ENCODE results near the gene SLC28A1. TPM values are rescaled to one million over a fixed set of nuclear protein-coding genes. Genes with fewer than 3 reads are reported as not detected.

SLC28A1 gene
- total RNA-seq, 1 experiment from 2014 or later: not detected

GRCh38 chr15:84951736-84952135, 67.3 kb downstream of the SLC28A1 start:
- no peak overlapping the region for H3K27ac ChIP-seq (ENCODE audit: low read depth, low read length)
- H3K9me3 ChIP-seq (ENCODE audit: control insufficient read depth in 1 of 2, insufficient read depth in 1 of 2, low read depth in 1 of 2, low read length in 2 of 2): no peaks in the 10 kb centered on the region
- ATAC-seq: no peak
- no peak overlapping the region for H3K4me2 ChIP-seq (ENCODE audit: low read length)
- H3K9ac ChIP-seq (ENCODE audit: low read length): no peak overlapping the region
- peaks cover 5 to 20% of the 10 kb centered on the region in 2 experiments; a peak in 3 of 4 replicates for H3K4me1 ChIP-seq (ENCODE audit: control insufficient read depth in 1 of 2, insufficient read depth in 2 of 2, low read length in 2 of 2)
- no peaks in the 10 kb centered on the region for H3K9me2 ChIP-seq (ENCODE audit: insufficient read depth)
- ChIA-PET POLR2A (no interaction called here), CTCF (no interaction called here), RAD21 (ENCODE audit: low non-redundant PET in 1 of 2, low total read pairs in 2 of 2, uncharacterized antibody in 2 of 2, unreplicated experiment in 2 of 2) (no interaction called here)
- no peaks in the 10 kb centered on the region for H4K20me1 ChIP-seq (ENCODE audit: insufficient read depth)
- H2AFZ ChIP-seq (ENCODE audit: low read depth, low read length, poor library complexity, severe bottlenecking): no peak overlapping the region
- no TSS peak for BruUV-seq (replicated peaks)
- H3K79me2 ChIP-seq (ENCODE audit: insufficient read depth, low read length): no peaks in the 10 kb centered on the region
- no peaks in the 10 kb centered on the region for H3K27me3 ChIP-seq (ENCODE audit: insufficient read depth, low read length)
- no peak for DNase-seq (ENCODE audit: low read depth, low spot score)
- TF ChIP-seq ZNF274 (IDR thresholded peaks at IDR 0.05; ENCODE audit: low read depth, low read length): no peak
- no peak for TF ChIP-seq POLR2AphosphoS5 (IDR thresholded peaks at IDR 0.05; ENCODE audit: low read depth, low read length)
- no peak for TF ChIP-seq CBX3 (IDR thresholded peaks at IDR 0.05; ENCODE audit: low read depth)
- no peak for TF ChIP-seq REST (IDR thresholded peaks at IDR 0.05; ENCODE audit: low read depth)
- TF ChIP-seq EZH2 (IDR thresholded peaks at IDR 0.05): no peak
- TF ChIP-seq SP1 (IDR thresholded peaks at IDR 0.05; ENCODE audit: low read depth): no peak
- TF ChIP-seq MAX (IDR thresholded peaks at IDR 0.05): no peak
- no peak for TF ChIP-seq POLR2A (IDR thresholded peaks at IDR 0.05; ENCODE audit: borderline replicate concordance, extremely low read depth, insufficient read depth, insufficient read length)
- no peak for TF ChIP-seq ATF3 (IDR thresholded peaks at IDR 0.05)
- TF ChIP-seq FOSL1 (IDR thresholded peaks at IDR 0.05; ENCODE audit: low read depth): no peak
- no peak for TF ChIP-seq ZFX (IDR thresholded peaks at IDR 0.05)
- TF ChIP-seq EGR1 (IDR thresholded peaks at IDR 0.05; ENCODE audit: low read depth): no peak
- no peak for TF ChIP-seq JUND (IDR thresholded peaks at IDR 0.05)
- no peak for TF ChIP-seq EZH2phosphoT487 (IDR thresholded peaks at IDR 0.05; ENCODE audit: borderline replicate concordance)
- no peak for TF ChIP-seq ELF1 (IDR thresholded peaks at IDR 0.05; ENCODE audit: borderline replicate concordance, low read depth)
- TF ChIP-seq CEBPB (IDR thresholded peaks at IDR 0.05; ENCODE audit: low read depth): no peak
- TF ChIP-seq TCF7L2 (IDR thresholded peaks at IDR 0.05; ENCODE audit: borderline replicate concordance, extremely low read depth, insufficient read depth, insufficient read length): no peak
- no peak for TF ChIP-seq SIN3A (IDR thresholded peaks at IDR 0.05; ENCODE audit: low read depth)
- no peak for TF ChIP-seq ZBTB33 (IDR thresholded peaks at IDR 0.05; ENCODE audit: extremely low read depth, insufficient replicate concordance, low read length)
- intact Hi-C loops (cut with micrococcal nuclease): no loop called here
- no peak overlapping the region for H3K4me3 ChIP-seq (replicated peaks in 1 of 2; ENCODE audit: low read depth in 1 of 2, low read length in 2 of 2)
- no peaks in the 10 kb centered on the region for H3K36me3 ChIP-seq (ENCODE audit: control insufficient read depth in 1 of 2, insufficient read depth in 2 of 2, low read length in 2 of 2)
